Neutrophil (primary cell): Measurements from ENCODE around the gene HNRNPR.

Experiments used
- H3K27ac ChIP-seq: fragments of 200-600 bp; sonication (generic); 2 replicates; pipeline ENCODE4 v1.5.1; 2016; ENCODE audit warnings: mild to moderate bottlenecking, moderate library complexity
- H3K27me3 ChIP-seq: fragments of 200-600 bp; sonication (generic); 2 replicates; pipeline ENCODE4 v1.6.0; 2016; ENCODE audit warnings: mild to moderate bottlenecking
- H3K36me3 ChIP-seq: fragments of 200-600 bp; sonication (generic); 2 replicates; pipeline ENCODE4 v1.5.1; 2017
- H3K4me1 ChIP-seq, 2 experiments: fragments of 200-600 bp in 1 of 2; sonication (generic) in 1 of 2; 1 replicate in 1 of 2; 2 replicates in 1 of 2; pipeline versions ENCODE4 v1.5.1 to v1.6.1; 2013 to 2016; ENCODE audit warnings: low read depth in 1 of 2, low read length in 1 of 2, mild to moderate bottlenecking in 1 of 2, moderate library complexity in 1 of 2; ENCODE audit not compliant: control insufficient read depth in 1 of 2, insufficient read depth in 1 of 2
- H3K4me3 ChIP-seq, 2 experiments: fragments of 200-600 bp in 1 of 2; sonication (generic) in 1 of 2; 1 replicate in 1 of 2; 2 replicates in 1 of 2; pipeline ENCODE4 v1.5.1; 2013 to 2016; ENCODE audit warnings: low read depth in 1 of 2, low read length in 1 of 2, mild to moderate bottlenecking in 1 of 2, moderate library complexity in 1 of 2
- H3K9me3 ChIP-seq: fragments of 200-600 bp; sonication (generic); 2 replicates; pipeline ENCODE4 v1.5.1; 2016
- TF ChIP-seq, protein P1 (sequence below): fragments of 200-600 bp; sonication (generic); IDR thresholded peaks from 2 replicates; pipeline ENCODE4 v1.5.1; 2016; ENCODE audit warnings: antibody characterized with exemption

HNRNPR gene

DNA sequence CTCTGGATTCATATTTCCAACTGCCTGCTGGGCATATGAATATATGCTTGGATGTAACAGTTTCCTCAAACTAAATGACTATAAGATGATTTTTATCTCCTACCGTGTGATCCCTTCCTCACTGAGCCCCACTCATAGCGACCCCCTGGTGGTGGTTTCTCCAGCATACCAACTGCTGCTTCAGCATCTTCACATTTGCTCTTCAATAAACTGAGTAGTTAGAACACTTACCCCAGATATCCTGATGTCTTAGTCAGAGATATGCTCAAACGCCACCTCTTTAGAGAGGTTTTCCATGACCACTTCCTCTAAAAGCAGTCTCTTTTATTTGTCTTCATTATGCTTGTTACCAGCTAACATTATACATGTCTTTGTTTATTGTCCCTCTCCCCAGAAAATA, 10.2 kb upstream of the HNRNPR start:
- Histone ChIP-seq H3K27ac (no peak overlapping the region), H3K9me3 (no peaks in the 10 kb centered on the region), H3K27me3 (no peaks in the 10 kb centered on the region), H3K4me3 (no peak overlapping the region), H3K36me3 (no peaks in the 10 kb centered on the region), H3K4me1 (no peaks in the 10 kb centered on the region)
- TF ChIP-seq, protein P1, sequence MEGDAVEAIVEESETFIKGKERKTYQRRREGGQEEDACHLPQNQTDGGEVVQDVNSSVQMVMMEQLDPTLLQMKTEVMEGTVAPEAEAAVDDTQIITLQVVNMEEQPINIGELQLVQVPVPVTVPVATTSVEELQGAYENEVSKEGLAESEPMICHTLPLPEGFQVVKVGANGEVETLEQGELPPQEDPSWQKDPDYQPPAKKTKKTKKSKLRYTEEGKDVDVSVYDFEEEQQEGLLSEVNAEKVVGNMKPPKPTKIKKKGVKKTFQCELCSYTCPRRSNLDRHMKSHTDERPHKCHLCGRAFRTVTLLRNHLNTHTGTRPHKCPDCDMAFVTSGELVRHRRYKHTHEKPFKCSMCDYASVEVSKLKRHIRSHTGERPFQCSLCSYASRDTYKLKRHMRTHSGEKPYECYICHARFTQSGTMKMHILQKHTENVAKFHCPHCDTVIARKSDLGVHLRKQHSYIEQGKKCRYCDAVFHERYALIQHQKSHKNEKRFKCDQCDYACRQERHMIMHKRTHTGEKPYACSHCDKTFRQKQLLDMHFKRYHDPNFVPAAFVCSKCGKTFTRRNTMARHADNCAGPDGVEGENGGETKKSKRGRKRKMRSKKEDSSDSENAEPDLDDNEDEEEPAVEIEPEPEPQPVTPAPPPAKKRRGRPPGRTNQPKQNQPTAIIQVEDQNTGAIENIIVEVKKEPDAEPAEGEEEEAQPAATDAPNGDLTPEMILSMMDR, result no peak

DNA sequence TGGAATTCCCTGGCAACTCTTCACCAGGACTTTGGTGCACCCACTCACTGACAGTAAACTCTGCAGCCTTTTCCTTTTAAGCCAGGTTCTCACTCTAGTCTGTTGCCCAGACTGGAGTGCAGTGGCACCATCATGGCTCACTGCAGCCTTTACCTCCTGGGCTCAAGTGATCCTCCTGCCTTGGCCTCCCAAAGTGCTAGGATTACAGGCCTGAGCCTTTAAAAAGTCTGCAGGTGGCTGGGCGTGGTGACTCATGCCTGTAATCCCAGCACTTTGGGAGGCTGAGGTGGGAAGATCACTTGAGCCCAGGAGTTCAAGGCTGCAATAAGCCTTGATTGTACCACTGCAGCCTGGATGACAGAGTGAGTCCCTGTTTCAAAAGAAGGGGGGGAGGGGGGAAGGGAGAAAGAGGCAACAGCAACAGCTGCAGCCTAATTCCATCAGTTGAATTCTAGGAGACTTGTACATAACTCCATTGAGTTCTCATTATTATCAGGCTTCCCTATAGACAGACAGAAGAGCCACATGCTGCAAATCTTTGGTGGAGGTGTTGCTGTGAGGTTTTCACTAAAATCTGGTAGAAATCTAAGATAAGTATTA, 8.1 kb upstream of the HNRNPR start:
- Histone ChIP-seq H3K4me1 (no peaks in the 10 kb centered on the region), H3K27me3 (no peaks in the 10 kb centered on the region), H3K27ac (no peak overlapping the region), H3K36me3 (no peaks in the 10 kb centered on the region), H3K9me3 (no peaks in the 10 kb centered on the region), H3K4me3 (no peak overlapping the region)
- TF ChIP-seq, protein P1, result no peak

DNA sequence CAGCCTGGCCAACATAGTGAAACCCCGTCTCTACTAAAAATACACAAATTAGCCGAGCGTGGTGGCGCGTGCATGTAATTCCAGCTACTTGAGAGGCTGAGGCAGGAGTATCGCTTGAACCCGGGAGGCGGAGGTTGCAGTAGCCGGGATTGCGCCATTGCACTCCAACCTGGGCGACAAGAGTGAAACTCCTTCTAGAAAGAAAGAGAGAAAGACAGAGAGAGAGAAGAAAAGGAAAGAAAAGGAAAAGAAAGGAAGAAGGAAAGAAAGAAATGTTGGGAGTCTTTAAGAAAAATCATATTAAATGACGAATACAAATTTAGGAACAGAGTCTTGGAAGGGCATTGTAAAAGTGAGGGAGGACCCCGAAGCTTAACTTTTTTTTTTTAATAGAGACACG, 1.8 kb upstream of the HNRNPR start:
- H3K9me3 ChIP-seq, result no peaks in the 10 kb centered on the region
- no peaks in the 10 kb centered on the region for H3K36me3 ChIP-seq
- TF ChIP-seq, protein P1, result no peak

DNA sequence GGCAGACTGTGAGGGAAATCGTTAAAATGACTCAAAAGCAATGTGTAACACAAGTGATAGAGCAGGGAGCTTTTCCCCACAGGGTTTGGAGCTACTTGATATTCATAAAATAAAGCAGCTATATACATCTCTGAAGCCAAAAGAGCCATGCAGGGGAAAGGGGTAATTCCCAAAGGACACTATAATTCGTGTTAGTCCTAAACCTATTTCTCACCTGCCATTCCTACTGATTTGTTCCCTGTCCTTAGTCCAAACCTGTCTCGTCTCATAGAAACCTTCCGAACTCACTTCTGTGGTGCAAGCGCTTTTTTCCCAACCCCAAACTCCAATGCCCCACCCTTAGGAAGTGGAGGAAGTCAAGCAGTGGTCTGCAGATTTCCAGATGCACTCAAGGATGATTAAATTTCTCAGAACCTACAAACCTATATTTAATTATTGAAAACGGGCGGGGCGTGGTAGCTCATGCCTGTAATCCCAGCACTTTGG, 946 bp upstream of the HNRNPR start:
- H3K27me3 ChIP-seq, result no peaks in the 10 kb centered on the region
- peak overlapping the region; percentile 85 for H3K27ac ChIP-seq
- H3K9me3 ChIP-seq, result no peaks in the 10 kb centered on the region
- H3K4me3 ChIP-seq, result peak overlapping the region; percentile 85 to 92
- no peaks in the 10 kb centered on the region for H3K36me3 ChIP-seq
- TF ChIP-seq, protein P1, result no peak
- peaks cover 30 to 36% of the 10 kb centered on the region in 2 experiments for H3K4me1 ChIP-seq

More for the DNA sequence above, 1.8 kb upstream of the HNRNPR start:
- no peak overlapping the region for H3K4me3 ChIP-seq
- H3K27ac ChIP-seq, result no peak overlapping the region
- no peaks in the 10 kb centered on the region for H3K27me3 ChIP-seq
- peaks cover 30 to 33% of the 10 kb centered on the region in 2 experiments for H3K4me1 ChIP-seq

DNA sequence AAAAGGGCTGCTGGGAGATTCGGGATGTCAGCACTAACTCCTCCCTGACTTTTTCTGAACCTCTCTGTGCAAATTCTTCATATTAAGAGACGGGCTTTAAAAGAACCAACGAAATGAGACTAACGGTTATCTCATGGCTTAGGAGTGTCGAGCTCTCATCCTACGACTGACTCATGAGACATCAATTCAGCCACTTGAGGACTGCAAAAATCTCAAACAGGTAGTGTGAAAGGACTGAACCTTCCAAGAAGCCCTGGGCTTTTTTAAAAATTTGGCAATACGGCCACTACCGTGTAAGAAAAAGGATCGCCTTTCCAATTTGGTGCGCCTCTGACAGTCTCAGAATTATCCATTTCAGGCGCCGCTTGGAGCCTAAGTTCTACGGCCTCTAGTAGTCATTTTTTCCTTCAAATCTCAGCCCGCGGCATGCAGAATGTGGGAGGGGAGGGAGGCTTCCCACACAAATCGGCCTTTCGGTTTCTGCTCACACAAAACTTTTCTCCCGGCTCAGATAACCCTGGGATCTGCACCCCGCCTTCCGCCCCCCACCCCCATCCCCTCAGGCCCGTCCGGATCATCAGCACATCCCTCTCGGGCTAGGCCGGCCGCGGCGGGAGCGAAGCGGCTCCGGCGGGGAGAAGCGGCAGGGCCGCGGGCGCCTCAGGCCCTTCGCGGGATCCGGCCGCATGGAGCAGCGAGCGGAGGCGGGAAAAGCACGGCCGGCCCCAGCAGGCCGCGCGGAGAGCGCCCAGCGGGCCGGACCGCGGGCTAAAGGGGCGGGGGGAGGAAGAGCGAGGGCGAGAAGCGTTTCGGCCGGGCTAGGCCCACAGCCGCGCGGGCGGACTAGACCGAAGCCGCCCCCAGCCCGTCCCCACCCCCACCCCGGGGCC, 618 bp downstream of the HNRNPR start:
- TF ChIP-seq, protein P1, result no peak
- Histone ChIP-seq H3K9me3 (no peaks in the 10 kb centered on the region), H3K4me1 (peaks cover 30 to 36% of the 10 kb centered on the region in 2 experiments), H3K4me3 (peak overlapping the region; percentile 85 to 92), H3K27ac (peak overlapping the region; percentile 85), H3K27me3 (no peaks in the 10 kb centered on the region), H3K36me3 (no peaks in the 10 kb centered on the region)
